NB4 (cell line): ENCODE measurements around the gene CRISP3.

Source experiments
- DNase-seq: peaks from one replicate; pipeline ENCODE4 v3.0.0; 2010; ENCODE audit warnings: low read depth
- H3K4me3 ChIP-seq: one replicate; pipeline ENCODE4 v1.5.1; 2011; ENCODE audit warnings: mild to moderate bottlenecking, low read depth, low read length, moderate library complexity
- CTCF ChIP-seq: IDR thresholded peaks from one replicate; pipeline ENCODE4 v1.5.1; 2012; ENCODE audit warnings: low read depth, low read length
- MAX ChIP-seq: IDR thresholded peaks from 2 replicates; pipeline ENCODE4 v1.6.1; 2011; ENCODE audit warnings: low read depth, low read length
- MYC ChIP-seq: IDR thresholded peaks from 2 replicates; pipeline ENCODE4 v1.6.1; 2011; ENCODE audit warnings: low read depth, low read length
- POLR2A ChIP-seq: IDR thresholded peaks from 2 replicates; pipeline ENCODE4 v1.6.1; 2011; ENCODE audit warnings: mild to moderate bottlenecking; ENCODE audit not compliant: insufficient read length; ENCODE audit errors: extremely low read depth

Gene CRISP3

GRCh38 chr6:49698478-49698877, 45.7 kb downstream of the CRISP3 start:
- H3K4me3 ChIP-seq = no peak overlapping the region
- DNase-seq = no peak
- TF ChIP-seq POLR2A (no peak), MYC (no peak), CTCF (no peak)

GRCh38 chr6:49693512-49693911, 50.7 kb downstream of the CRISP3 start:
- H3K4me3 ChIP-seq = no peak overlapping the region
- no peak for DNase-seq
- TF ChIP-seq POLR2A (no peak), CTCF (no peak), MYC (no peak), MAX (no peak)

GRCh38 chr6:49692534-49692933, 51.7 kb downstream of the CRISP3 start:
- TF ChIP-seq POLR2A (no peak), CTCF (no peak), MYC (no peak), MAX (no peak)
- H3K4me3 ChIP-seq = no peak overlapping the region
- no peak for DNase-seq
